IPS-18a (cell line): ENCODE data around the gene POC1A.
A peak's percentile ranks its signal among the peaks of the same experiment; 100 is the strongest.

ENCODE experiments used
- H3K27ac ChIP-seq: one replicate; pipeline ENCODE4 v1.5.1; 2013; ENCODE audit warnings: low read length
- H3K27me3 ChIP-seq: one replicate; pipeline ENCODE4 v1.6.1; 2013; ENCODE audit warnings: mild to moderate bottlenecking, low read length; ENCODE audit not compliant: control insufficient read depth, insufficient read depth
- H3K36me3 ChIP-seq: one replicate; pipeline ENCODE4 v1.6.1; 2013; ENCODE audit warnings: low read depth, low read length; ENCODE audit not compliant: control insufficient read depth
- H3K4me1 ChIP-seq: one replicate; pipeline ENCODE4 v1.6.1; 2013; ENCODE audit warnings: low read depth, low read length; ENCODE audit not compliant: control insufficient read depth
- H3K4me3 ChIP-seq: one replicate; pipeline ENCODE4 v1.5.1; 2013; ENCODE audit warnings: low read length
- H3K9ac ChIP-seq: one replicate; pipeline ENCODE4 v1.6.1; 2013; ENCODE audit warnings: mild to moderate bottlenecking, low read length, moderate library complexity
- H3K9me3 ChIP-seq: one replicate; pipeline ENCODE4 v1.6.1; 2013; ENCODE audit warnings: low read depth, low read length; ENCODE audit not compliant: control insufficient read depth

POC1A gene

DNA sequence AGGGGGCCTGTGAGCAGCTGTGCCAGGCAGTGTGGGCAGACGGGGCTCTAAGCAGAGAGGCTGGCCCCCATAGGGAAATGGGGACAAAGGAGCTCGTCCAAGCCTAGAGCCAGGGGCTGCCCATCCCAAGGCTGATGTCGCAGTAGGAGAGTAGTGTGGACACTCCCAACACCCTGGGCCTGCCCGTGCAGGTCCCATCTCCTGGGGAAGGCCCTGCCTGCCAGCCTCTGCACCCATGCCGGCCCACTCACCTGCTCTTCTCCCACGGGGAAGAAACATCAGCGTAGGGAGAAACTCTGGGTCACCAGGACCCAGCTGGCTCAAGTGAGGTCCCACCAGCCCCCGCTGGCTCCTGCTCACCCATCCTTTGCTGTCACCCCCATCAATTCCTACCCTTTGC is 87.2 kb downstream of the POC1A start:
- H3K27ac ChIP-seq, result no peak overlapping the region
- H3K36me3 ChIP-seq, result no peaks in the 10 kb centered on the region
- H3K4me3 ChIP-seq, result no peak overlapping the region
- no peaks in the 10 kb centered on the region for H3K4me1 ChIP-seq
- H3K9ac ChIP-seq, result no peak overlapping the region
- H3K9me3 ChIP-seq, result no peaks in the 10 kb centered on the region
- no peaks in the 10 kb centered on the region for H3K27me3 ChIP-seq

DNA sequence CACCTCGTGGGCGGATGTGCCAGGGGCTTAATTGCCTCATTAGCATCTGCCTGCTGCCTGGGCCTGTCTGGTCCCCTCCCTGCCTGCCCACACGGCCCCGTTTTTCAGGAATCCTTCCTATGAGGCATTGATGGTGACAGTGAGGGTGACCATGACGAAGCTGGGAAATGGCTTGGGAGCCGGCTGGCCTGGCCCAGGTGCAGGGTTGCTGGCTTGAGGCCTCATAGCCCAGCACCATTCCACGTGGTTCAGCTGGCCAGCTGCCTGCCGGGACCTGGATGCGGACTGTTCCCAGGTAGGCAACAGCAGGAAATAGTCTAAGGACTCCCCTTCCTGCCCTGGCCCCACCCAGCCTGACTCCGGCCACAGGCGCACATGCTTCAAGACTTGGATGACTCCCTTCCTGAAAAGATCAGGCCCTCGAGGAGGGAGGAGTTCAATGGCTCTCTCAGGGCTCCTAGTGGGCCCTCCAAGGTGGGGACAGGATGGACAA is 88.9 kb downstream of the POC1A start:
- H3K27ac ChIP-seq, result no peak overlapping the region
- no peaks in the 10 kb centered on the region for H3K4me1 ChIP-seq
- no peak overlapping the region for H3K9ac ChIP-seq
- no peak overlapping the region for H3K4me3 ChIP-seq
- no peaks in the 10 kb centered on the region for H3K36me3 ChIP-seq
- H3K27me3 ChIP-seq, result no peaks in the 10 kb centered on the region
- H3K9me3 ChIP-seq, result no peaks in the 10 kb centered on the region

DNA sequence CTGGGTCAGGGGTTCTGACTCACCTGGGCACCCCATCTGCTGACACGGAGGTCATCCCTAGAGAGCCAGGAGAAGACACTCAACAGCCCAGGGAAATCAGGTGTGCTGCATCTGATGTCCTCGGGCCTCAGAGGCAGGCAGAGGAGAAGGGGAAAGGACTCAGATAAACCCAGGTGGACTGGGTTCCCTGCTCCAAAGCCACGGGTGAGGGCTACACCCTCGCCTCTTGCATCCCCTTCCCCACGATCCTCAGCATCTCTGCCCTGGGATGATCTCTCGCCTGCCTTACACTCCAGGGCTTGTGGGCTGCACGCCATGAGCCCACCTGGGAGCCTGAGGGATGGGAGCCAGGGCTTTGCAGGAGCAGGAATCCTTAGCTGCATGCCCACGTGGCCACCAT is 89.7 kb downstream of the POC1A start:
- Histone ChIP-seq H3K4me1 (no peaks in the 10 kb centered on the region), H3K27me3 (no peaks in the 10 kb centered on the region), H3K4me3 (no peak overlapping the region), H3K36me3 (no peaks in the 10 kb centered on the region), H3K27ac (no peak overlapping the region), H3K9ac (no peak overlapping the region), H3K9me3 (no peaks in the 10 kb centered on the region)

DNA sequence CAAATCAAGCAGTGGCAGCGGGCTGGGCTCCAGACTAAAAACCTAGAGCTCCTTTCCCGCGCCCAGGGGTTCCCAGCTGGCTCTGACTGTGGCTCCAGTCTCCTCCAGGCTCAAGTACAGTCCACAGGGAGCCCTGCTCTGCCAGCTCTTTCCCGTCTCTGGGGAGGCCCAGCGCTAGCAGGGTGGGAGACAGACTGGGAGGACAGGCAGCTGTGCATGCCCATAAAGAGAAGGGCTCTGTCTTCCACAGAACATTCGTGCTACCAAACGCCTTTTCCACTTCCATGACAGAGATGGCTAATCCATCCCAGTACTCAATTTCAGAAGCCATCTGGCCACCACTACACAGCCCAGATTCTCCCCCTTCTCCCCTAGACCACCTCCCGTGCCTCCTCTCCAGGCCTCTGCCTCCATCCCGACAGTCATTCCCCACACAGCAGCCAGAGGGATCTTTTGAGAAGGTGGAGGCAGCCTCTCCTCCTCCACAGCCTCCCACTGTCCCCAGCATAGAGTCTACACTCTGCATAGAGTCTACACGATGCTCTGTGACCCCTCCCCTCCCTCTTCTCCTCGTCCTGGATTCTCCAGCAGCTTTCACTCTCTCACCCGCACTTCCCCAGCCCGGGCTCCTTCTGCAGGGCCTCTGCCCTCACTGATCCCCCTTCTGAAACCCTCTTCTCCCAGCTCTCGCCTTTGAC is 91.0 kb downstream of the POC1A start:
- Histone ChIP-seq H3K4me3 (no peak overlapping the region), H3K9ac (no peak overlapping the region), H3K36me3 (no peaks in the 10 kb centered on the region), H3K9me3 (no peaks in the 10 kb centered on the region), H3K4me1 (no peaks in the 10 kb centered on the region), H3K27ac (no peak overlapping the region), H3K27me3 (peaks cover 6% of the 10 kb centered on the region)

DNA sequence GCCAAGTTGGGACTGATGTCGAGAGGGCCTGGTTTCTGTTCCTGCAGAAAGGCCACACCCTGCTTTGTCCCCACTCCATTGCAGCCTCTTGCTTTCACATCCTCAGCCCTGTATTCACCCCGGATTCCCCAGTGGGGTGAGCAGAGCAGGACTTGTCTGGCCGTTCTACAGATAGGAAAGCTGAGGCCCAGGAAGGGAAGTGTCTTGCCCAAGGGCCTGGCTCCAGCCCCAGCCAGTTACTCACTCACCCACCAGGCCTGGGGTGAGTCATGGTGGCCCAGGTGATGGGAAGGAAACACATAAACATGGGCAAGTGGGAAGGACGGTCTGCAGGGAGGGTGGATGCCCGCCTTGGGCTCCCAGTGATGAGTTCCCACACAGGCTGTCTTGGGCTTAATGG is 91.7 kb downstream of the POC1A start:
- peaks cover 6% of the 10 kb centered on the region for H3K4me1 ChIP-seq
- no peaks in the 10 kb centered on the region for H3K36me3 ChIP-seq
- peaks cover 11% of the 10 kb centered on the region for H3K27me3 ChIP-seq
- no peaks in the 10 kb centered on the region for H3K9me3 ChIP-seq
- H3K27ac ChIP-seq, result no peak overlapping the region
- no peak overlapping the region for H3K9ac ChIP-seq
- no peak overlapping the region for H3K4me3 ChIP-seq

DNA sequence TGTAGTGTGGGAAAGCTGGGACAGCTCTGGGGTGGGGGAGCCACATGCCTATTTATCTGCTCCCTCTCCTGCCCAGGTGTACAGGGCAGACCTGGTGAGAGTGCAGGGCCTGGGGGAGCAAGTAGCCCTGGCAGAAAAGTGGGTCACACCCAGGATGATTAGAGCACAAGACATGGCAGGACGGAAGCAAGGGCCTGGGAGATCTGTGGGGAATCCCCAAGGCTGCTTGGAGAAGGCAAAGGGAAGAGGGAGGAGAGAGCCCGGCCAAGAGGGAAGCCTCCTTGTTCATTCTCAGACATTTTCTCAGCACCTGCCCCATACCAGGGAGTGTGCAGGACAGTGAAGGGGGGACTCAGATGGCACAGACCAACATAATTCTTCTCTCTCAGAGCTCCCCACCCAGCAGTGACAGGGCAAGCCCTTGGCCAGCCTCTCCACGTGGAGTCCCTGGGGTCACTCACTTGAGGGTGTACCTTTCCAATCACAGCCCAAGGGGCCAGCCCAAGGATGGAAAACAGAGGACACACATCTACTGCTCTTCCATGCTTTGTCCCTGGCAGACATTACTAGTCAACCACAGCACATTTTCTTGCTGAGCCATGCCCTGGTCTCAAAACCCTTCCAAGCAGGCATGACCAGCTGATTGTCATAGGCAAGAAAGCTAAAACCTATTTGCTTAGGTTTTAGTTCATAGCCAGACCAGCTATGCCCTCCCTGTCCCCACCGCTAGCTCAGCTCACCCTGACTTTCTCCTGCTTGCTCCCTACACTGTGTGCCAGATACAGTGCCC is 92.9 kb downstream of the POC1A start:
- Histone ChIP-seq H3K4me1 (peaks cover 6% of the 10 kb centered on the region), H3K9me3 (no peaks in the 10 kb centered on the region), H3K36me3 (no peaks in the 10 kb centered on the region), H3K4me3 (no peak overlapping the region), H3K9ac (no peak overlapping the region), H3K27me3 (peaks cover 11% of the 10 kb centered on the region), H3K27ac (no peak overlapping the region)

DNA sequence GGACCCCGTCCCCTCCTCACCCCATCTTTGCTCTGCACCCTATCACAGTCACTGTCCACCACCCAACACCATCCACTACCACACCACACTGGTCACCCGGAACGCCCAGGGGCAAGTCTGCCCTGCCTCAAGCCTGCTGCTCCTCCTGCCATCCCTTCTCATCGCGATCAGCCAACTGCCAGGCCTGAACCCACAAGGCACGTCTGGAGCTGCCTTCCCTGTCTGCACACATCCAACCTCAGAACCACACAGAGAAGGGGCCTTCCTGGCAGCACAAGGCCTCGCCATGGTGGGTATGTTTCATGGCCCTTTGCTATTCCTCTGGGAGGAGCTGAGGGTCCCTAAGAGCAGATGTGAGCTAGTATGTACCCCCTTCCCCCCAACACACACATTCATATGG is 94.4 kb downstream of the POC1A start:
- Histone ChIP-seq H3K4me1 (peaks cover 6% of the 10 kb centered on the region), H3K27me3 (peaks cover 11% of the 10 kb centered on the region), H3K36me3 (no peaks in the 10 kb centered on the region), H3K4me3 (no peak overlapping the region), H3K9ac (no peak overlapping the region), H3K9me3 (no peaks in the 10 kb centered on the region), H3K27ac (no peak overlapping the region)

DNA sequence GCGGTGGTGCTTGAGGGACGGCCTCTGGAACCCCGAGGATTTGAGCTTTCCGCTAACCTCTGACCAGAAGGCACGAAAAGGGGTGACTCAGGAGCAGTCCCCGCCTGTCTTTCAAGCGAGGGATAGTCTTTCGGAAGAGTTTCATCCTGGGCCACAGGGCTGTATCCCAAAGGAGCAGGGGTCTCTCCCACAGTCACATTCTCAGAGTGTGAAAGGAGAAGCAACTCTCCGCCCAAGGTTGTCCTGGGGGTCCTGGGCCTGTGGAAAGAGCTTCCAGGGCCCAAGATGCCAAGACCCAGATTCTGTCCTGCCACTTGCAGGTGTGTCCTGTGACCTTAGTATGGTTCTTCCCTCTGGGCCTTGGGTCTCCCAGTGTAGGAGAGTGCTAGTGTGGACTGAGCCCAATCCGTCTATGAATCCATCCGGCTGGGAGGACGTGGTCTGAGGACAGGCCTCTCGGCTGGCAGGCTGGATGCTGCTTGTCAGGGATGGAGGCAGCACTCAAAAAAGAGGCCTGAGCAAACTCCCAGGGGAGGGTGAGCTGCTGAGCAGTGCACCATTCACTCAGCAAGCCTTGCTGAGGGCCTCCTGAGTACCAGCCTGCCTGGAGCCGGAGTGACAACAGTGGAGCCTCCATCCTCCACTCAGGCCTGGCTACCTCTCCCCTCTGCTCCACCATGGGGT is 96.3 kb downstream of the POC1A start:
- Histone ChIP-seq H3K36me3 (no peaks in the 10 kb centered on the region), H3K27me3 (peaks cover 11% of the 10 kb centered on the region), H3K4me1 (peaks cover 10% of the 10 kb centered on the region), H3K27ac (no peak overlapping the region), H3K9ac (peak overlapping the region; percentile 55), H3K9me3 (no peaks in the 10 kb centered on the region), H3K4me3 (peak overlapping the region; percentile 50)

DNA sequence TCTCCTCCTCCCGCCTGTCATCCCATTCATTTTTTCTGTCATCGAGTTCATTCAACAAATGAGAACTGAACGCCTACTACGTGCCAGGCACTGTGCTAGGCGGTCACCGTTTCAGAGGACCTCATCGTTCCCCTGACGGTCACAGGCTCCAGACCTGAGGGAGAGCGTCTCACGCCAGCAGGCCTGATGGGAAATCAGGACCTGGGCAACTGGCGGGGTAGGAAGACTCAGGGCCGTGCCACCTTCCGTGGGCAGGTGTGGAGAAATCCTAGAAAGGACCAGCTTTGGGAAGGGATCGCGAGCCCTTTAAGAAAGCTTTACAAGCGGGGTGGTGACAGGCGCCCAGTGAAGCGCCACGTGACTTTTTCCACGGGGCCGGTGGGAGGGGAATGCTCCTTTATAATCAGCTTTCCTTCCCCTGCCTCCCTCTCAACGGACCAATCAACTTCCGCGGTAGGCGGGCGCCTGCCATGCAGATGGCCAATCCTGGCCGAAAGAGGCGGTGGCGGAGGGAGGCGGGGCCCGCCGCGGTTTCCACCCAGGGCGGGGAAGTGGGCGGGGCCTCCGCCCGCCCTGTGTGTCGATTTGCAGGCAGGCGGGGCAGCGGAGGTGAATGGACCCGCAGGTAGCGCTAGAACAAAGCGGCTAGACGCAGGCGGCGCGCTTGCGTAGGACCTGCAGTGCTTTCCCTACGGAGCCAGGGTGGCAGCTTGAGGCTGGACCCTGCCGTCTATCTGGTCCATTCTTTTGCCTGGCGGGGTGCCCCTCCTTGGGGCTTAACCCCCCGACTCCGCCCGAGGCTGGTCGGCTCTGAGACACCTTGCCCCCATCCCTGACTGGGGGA is 97.0 kb downstream of the POC1A start:
- Histone ChIP-seq H3K9ac (peak overlapping the region; percentile 55), H3K4me3 (peak overlapping the region; percentile 63), H3K27ac (no peak overlapping the region), H3K36me3 (no peaks in the 10 kb centered on the region), H3K4me1 (peaks cover 15% of the 10 kb centered on the region), H3K9me3 (no peaks in the 10 kb centered on the region), H3K27me3 (peaks cover 11% of the 10 kb centered on the region)

DNA sequence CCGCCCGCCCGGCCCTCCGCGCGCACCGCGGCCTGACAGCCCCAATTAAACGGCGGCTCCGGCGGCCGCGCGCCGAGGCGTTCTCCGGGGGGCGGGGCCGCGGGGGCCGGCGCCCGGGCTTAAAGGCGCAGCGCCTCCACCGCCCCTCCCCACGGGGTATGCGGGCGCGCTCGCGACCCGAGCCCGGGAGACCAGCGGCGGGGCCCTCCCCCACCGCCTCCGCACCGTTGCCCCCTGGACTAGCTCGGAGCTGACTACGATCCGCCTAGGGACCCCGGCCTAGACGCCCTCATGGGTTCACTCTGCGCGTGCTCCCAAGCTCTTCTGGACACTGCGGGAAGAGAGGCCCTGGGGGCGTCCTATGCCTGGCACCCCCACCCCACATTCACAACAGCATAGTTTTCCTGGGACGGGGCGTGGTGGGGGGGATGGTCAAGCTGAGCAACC is 97.7 kb downstream of the POC1A start, which contains the start of gene DUSP7:
Gene DUSP7 (minus strand): TSS at position 51 of the 447 bp plus-strand sequence. CDS start 205 bp downstream, outside the sequence.
- peaks cover 15% of the 10 kb centered on the region for H3K4me1 ChIP-seq
- peaks cover 3% of the 10 kb centered on the region for H3K36me3 ChIP-seq
- peak within 1 kb of the TSS; percentile 30 for H3K9ac ChIP-seq
- H3K4me3 ChIP-seq, result peak within 1 kb of the TSS; percentile 74
- H3K9me3 ChIP-seq, result no peaks in the 10 kb centered on the region
- peaks cover 11% of the 10 kb centered on the region for H3K27me3 ChIP-seq
- no peak within 1 kb of the TSS for H3K27ac ChIP-seq
